Left lung (tissue), 14 donors: Measurements from ENCODE around the gene ZNF12. TPM values are rescaled to one million over a fixed set of nuclear protein-coding genes. Genes with fewer than 3 reads are reported as not detected.
"Not testable (repeated sequence)": the region's sequence is repeated elsewhere in the genome, so short reads cannot be mapped to it uniquely, and the experiment has no call there.

Experiments
- ATAC-seq: fragments of 200-7000 bp; cut with Tn5 transposase; one replicate; pipeline ENCODE4 v1.9.1; 2020; ENCODE audit warnings: moderate library complexity
- DNase-seq, 4 donors: peaks; one replicate each; pipeline ENCODE4 v3.0.0-alpha.2; 2013 to 2020
- H3K27ac ChIP-seq, 2 donors: fragments of 200-600 bp; sonication (generic) in 1 of 2; one replicate each; pipeline versions ENCODE4 v1.5.0 to v1.8.0; 2020 to 2021
- H3K27me3 ChIP-seq, 2 donors: fragments of 200-600 bp; sonication (generic) in 1 of 2; one replicate each; pipeline versions ENCODE4 v1.5.0 to v1.8.0; 2020 to 2021
- H3K36me3 ChIP-seq, 2 donors: fragments of 200-600 bp; sonication (generic) in 1 of 2; one replicate each; pipeline versions ENCODE4 v1.5.0 to v1.8.0; 2020 to 2021
- H3K4me1 ChIP-seq, 2 donors: fragments of 200-600 bp; one replicate each; pipeline ENCODE4 v1.8.0; 2021
- H3K4me3 ChIP-seq, 2 donors: fragments of 200-600 bp; sonication (generic) in 1 of 2; one replicate each; pipeline versions ENCODE4 v1.5.0 to v1.8.0; 2020 to 2021; ENCODE audit warnings: mild to moderate bottlenecking in 1 of 2
- H3K9me3 ChIP-seq, 2 donors: fragments of 200-600 bp; sonication (generic) in 1 of 2; one replicate each; pipeline versions ENCODE4 v1.5.0 to v1.8.0; 2020 to 2021
- CTCF ChIP-seq, 2 donors: fragments of 200-600 bp; sonication (generic) in 1 of 2; IDR thresholded peaks; one replicate each; pipeline versions ENCODE4 v1.5.0 to v1.8.0; 2021; ENCODE audit warnings: antibody characterized with exemption in 2 of 2
- intact Hi-C, 2 donors: fragments of 100-400 bp; cut with DNase I; formaldehyde crosslinking; loops; one replicate each; pipeline versions ENCODE4 v1.11.2 to v1.14.2; 2022
- long read RNA-seq, 12 donors: library from polyadenylated mRNA in 2 of 12; unstranded in 2 of 12; transcript quantifications; one replicate each; pipeline ENCODE4 v2.0.0 and lab custom pipeline, GENCODE V29; 2019 to 2026
- polyA plus RNA-seq, 6 donors: library from polyadenylated mRNA; unstranded; fragments of 120-200 nt; gene quantifications; one replicate each; pipeline ENCODE4 v1.2.1, GENCODE V29; 2013; ENCODE audit not compliant: insufficient read length in 6 of 6
- total RNA-seq, 2 donors: library from RNA; stranded (reverse); fragmentation: NEBNext Ultra II Directional; extraction: Animal tissue kit (Norgen Biotek cat#: 25700); gene quantifications; one replicate each; pipeline ENCODE4 v1.2.1, GENCODE V29; 2021
- donor health status: DM: no; HTN: yes; CAD: no.
- donor health status: DM: no; HTN: no; CAD: no.

Gene ZNF12
- 10 to 100 TPM; 18.4 to 19.8 TPM for total RNA-seq
- polyA plus RNA-seq, result 10 to 100 TPM; 35.3 to 38.6 (median 36.9) TPM
- long read RNA-seq, donor 1, full-length matches to known transcripts, result 8 of 14 reads
- long read RNA-seq, donor 1, partial matches to known transcripts, result 6 of 14 reads
- long read RNA-seq, donor 1, other reads (novel, unspliced or antisense), result 0 of 14 reads
- long read RNA-seq, donor 2, full-length matches to known transcripts, result 8 of 8 reads
- long read RNA-seq, donor 2, partial matches to known transcripts, result 0 of 8 reads
- long read RNA-seq, donor 2, other reads (novel, unspliced or antisense), result 0 of 8 reads
- long read RNA-seq, donor 3, full-length matches to known transcripts, result 10 of 10 reads
- long read RNA-seq, donor 3, partial matches to known transcripts, result 0 of 10 reads
- long read RNA-seq, donor 3, other reads (novel, unspliced or antisense), result 0 of 10 reads
- long read RNA-seq, donor 4, result 0 reads
- long read RNA-seq, donor 5, full-length matches to known transcripts, result 8 of 8 reads
- long read RNA-seq, donor 5, partial matches to known transcripts, result 0 of 8 reads
- long read RNA-seq, donor 5, other reads (novel, unspliced or antisense), result 0 of 8 reads
- long read RNA-seq, donor 6, full-length matches to known transcripts, result 4 of 10 reads
- long read RNA-seq, donor 6, partial matches to known transcripts, result 6 of 10 reads
- long read RNA-seq, donor 6, other reads (novel, unspliced or antisense), result 0 of 10 reads
- long read RNA-seq, donor 7, full-length matches to known transcripts, result 4 of 4 reads
- long read RNA-seq, donor 7, partial matches to known transcripts, result 0 of 4 reads
- long read RNA-seq, donor 7, other reads (novel, unspliced or antisense), result 0 of 4 reads
- long read RNA-seq, donor 8, full-length matches to known transcripts, result 6 of 6 reads
- long read RNA-seq, donor 8, partial matches to known transcripts, result 0 of 6 reads
- long read RNA-seq, donor 8, other reads (novel, unspliced or antisense), result 0 of 6 reads
- long read RNA-seq, donor 9, result 0 reads
- long read RNA-seq, donor 10, result 0 reads
- long read RNA-seq, donor 11, full-length matches to known transcripts, result 7 of 7 reads
- long read RNA-seq, donor 11, partial matches to known transcripts, result 0 of 7 reads
- long read RNA-seq, donor 11, other reads (novel, unspliced or antisense), result 0 of 7 reads
- long read RNA-seq, donor 12, full-length matches to known transcripts, result 4 of 4 reads
- long read RNA-seq, donor 12, partial matches to known transcripts, result 0 of 4 reads
- long read RNA-seq, donor 12, other reads (novel, unspliced or antisense), result 0 of 4 reads

DNA sequence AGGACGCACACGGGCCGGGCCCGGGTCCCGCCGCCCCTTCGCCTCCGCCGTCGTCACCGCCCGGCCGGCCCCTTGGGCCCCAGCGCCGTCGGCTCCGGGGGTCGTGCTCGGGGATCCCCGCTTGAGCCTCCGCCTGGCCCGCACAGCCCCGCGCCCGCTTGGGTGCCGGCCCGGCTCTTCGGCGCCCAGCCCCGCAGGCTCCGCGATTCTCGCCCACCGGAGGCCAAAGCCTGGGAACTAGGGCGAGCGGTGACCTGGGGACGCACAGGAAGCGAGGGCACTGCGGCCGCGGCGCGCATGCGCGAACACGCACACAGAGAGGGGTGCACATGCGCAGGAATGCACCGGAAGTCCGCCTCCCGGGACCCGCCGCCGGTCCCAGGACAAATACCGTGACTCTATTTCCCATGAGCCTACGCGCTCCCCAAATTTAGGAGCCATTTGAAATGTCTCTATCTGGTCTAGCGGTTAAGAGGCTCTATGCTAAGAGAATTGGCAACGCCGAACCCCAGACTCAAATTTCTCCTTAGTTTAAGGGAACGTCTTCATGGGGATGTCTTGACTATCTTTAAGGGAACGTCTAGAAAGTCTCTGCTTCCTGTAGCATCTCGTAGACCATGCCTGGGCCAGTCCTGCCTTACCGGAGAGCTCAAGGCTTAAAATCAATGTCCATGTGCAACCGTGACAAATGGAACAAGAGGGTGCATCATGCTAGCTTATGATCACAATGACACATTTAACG, at the start of gene ZNF12:
Gene ZNF12, minus strand, starts transcription at position 282 of the 742 bp plus-strand sequence. CDS start 1,774 bp downstream, outside the sequence.
- peak within 1 kb of the TSS; percentile 76 to 85 for H3K4me3 ChIP-seq
- H3K27me3 ChIP-seq, result peaks cover 0 to 17% of the 10 kb centered on the region in 2 donors
- H3K27ac ChIP-seq, result peak within 1 kb of the TSS; percentile 85 to 87
- H3K36me3 ChIP-seq, result peaks cover 0 to 18% of the 10 kb centered on the region in 2 donors
- DNase-seq, result peak; percentile 94 to 99 (median 98)
- H3K9me3 ChIP-seq, result peaks cover 0 to 2% of the 10 kb centered on the region in 2 donors
- peaks cover 7 to 34% of the 10 kb centered on the region in 2 donors for H3K4me1 ChIP-seq
- peak; percentile 99 for ATAC-seq
- intact Hi-C loops, result no loop called here
- no peak for TF ChIP-seq CTCF (IDR thresholded peaks at IDR 0.05)

- DNase-seq, intact Hi-C loops, H3K36me3 ChIP-seq, H3K9me3 ChIP-seq, H3K4me1 ChIP-seq, H3K27ac ChIP-seq, H3K27me3 ChIP-seq, H3K4me3 ChIP-seq: not testable (repeated sequence)
- ATAC-seq, result peak; percentile 49
Measured at GRCh38 chr7:6753964-6754363, 47.2 kb upstream of the ZNF12 start, which contains the start of gene RSPH10B2. RSPH10B2 (plus strand) TSS chr7:6754103; CDS start chr7:6757678, 3,575 bp downstream.

DNA sequence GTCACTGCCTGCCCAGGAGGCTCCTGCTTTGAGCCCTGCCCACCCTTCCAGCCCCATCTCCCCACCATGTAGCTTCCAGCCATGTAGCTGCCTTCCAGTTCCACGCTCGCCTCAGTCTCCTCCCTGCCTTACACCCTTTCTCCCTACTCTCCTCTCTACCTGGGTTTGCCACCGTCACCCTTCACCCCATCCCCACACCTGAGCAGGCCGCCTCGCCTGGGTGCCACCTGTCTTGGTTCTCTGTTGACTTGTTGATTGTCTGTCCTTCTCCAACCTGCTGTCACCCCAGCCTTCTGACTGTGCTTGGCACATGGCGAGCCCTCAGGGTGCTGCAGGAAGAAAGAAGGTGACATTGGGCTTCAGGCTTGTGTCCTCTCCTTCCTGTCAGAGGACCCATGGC, 43.4 kb upstream of the ZNF12 start:
- H3K4me1 ChIP-seq, intact Hi-C loops, H3K4me3 ChIP-seq, H3K27me3 ChIP-seq, H3K9me3 ChIP-seq, H3K27ac ChIP-seq, ATAC-seq: not testable (repeated sequence)
- peak in 1 of 4 donors; percentile 73 for DNase-seq
- peaks cover 0 to 12% of the 10 kb centered on the region in 2 donors for H3K36me3 ChIP-seq

- peaks cover 0 to 12% of the 10 kb centered on the region in 2 donors for H3K36me3 ChIP-seq
- H3K4me3 ChIP-seq, H3K27ac ChIP-seq, intact Hi-C loops, H3K27me3 ChIP-seq, H3K9me3 ChIP-seq, H3K4me1 ChIP-seq, ATAC-seq: not testable (repeated sequence)
- DNase-seq, result peak in 1 of 4 donors; percentile 75
Measured at GRCh38 chr7:6749335-6749734, 42.6 kb upstream of the ZNF12 start.

DNA sequence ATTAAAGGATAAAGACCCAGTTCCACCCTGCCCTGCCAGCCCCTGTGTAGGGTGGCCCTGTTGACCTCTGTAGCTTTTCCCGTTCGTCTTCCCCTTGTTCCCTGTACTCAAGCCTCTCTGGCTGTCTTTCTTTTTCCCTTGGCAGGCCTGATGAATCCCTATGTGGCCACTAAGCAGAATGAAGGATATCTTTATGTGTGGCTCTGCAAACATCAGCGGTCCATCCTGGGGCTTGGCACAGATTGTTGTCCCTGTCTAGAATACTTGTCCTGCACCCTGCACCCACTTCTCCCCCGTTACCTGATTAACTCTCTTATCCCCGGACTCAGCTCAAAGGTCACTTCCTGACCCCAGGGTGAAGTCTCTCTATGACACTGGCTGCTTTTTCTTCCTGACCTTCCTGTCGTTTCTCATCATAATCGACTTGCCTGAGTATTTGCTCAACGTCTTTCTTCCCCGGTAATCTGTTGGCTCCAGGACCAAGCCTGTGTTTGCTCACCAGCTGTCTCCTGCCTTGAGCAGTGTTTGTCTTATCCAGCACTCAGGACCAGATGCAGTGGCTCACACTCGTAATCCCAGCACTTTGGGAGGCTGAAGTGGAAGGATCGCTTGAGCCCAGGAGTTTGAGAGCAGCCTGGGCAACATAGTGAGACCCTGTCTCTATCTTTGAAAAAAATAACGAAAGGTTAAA, 37.8 kb upstream of the ZNF12 start:
- intact Hi-C loops, H3K4me1 ChIP-seq, H3K27me3 ChIP-seq, H3K9me3 ChIP-seq, DNase-seq, H3K4me3 ChIP-seq, H3K27ac ChIP-seq: not testable (repeated sequence)
- peaks cover 0 to 19% of the 10 kb centered on the region in 2 donors for H3K36me3 ChIP-seq
- ATAC-seq, result peak; percentile 42

DNA sequence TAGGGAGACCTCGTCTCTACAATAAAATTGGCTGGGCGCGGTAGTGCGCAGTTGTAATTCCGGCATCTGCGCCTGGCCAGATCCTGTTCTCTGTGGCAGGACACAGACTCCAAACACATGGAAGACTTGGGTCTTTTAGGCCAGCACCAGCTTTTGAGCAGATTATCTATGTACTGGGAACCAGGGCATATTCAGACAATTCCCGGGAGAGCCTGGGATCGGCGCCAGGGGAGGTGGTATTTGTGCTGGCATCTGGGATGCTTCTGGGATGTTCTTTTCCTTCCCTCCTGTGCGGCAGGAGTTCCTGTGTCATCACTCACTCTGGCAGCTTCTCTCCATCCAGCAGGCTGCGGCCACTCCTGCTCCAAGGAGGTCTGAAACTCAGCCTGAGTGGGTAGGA, 31.7 kb upstream of the ZNF12 start:
- H3K9me3 ChIP-seq, H3K4me1 ChIP-seq, intact Hi-C loops, H3K27ac ChIP-seq, H3K4me3 ChIP-seq, DNase-seq, ATAC-seq, H3K27me3 ChIP-seq: not testable (repeated sequence)
- peaks cover 0 to 59% of the 10 kb centered on the region in 2 donors for H3K36me3 ChIP-seq
